B cell (primary cell): ENCODE results near the gene POLR1B.

Experiments used
- CTCF ChIP-seq: fragments of 200-600 bp; IDR thresholded peaks from one replicate; pipeline ENCODE4 v1.8.0; 2022; ENCODE audit warnings: antibody characterized with exemption, mild to moderate bottlenecking
- EZH2 ChIP-seq: IDR thresholded peaks from 2 replicates; pipeline ENCODE4 v1.6.1; 2012; ENCODE audit warnings: borderline replicate concordance, low read depth, mild to moderate bottlenecking, moderate library complexity, low read length; ENCODE audit not compliant: insufficient read depth, poor library complexity, severe bottlenecking

GRCh38 chr2:112547333-112547732 is 5.1 kb downstream of the POLR1B start:
- TF ChIP-seq CTCF (no peak), EZH2 (no peak)
